HG03457 (cell line): ENCODE data around the gene PTK7.

ENCODE experiments used
- ATAC-seq: cut with Tn5 transposase; IDR thresholded peaks from one replicate; pipeline ENCODE4 v1.9.1; 2021; ENCODE audit warnings: moderate number of reproducible peaks; ENCODE audit not compliant: unreplicated experiment

Gene PTK7

GRCh38 chr6:43200541-43200940, 124.4 kb downstream of the PTK7 start:
- ATAC-seq, result no peak

- ATAC-seq, result no peak
Measured at GRCh38 chr6:43202451-43202850, 126.3 kb downstream of the PTK7 start.

DNA sequence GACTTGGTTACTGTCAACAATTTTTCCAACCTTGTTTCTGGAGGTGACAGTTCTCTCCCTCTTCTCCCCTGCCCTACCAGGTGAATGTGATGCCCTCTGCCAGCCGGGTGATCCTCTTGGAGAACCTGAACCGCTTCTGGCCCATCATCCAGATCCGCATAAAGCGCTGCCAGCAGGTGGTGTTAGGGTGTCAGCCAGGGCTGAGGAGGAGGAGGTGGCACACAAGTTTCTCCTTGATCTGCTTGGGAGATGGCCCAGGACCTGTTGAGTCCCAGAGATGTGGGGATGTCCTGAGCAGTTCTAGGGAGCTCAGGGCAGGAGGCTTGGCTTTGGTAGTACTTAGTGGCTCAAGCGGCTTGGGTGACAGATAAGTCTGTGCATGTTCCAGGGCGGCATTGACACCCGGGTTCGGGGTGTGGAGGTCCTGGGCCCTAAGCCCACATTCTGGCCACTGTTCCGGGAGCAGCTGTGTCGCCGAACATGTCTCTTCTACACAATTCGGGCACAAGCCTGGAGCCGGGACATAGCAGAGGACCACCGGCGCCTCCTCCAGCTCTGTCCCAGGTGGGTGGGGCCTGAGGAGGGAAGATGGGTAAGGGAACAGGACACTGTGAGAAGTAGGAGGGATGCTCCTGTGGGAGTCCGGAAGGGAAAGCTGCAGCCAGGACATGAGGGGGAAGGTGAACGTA, 127.1 kb downstream of the PTK7 start:
- no peak for ATAC-seq

DNA sequence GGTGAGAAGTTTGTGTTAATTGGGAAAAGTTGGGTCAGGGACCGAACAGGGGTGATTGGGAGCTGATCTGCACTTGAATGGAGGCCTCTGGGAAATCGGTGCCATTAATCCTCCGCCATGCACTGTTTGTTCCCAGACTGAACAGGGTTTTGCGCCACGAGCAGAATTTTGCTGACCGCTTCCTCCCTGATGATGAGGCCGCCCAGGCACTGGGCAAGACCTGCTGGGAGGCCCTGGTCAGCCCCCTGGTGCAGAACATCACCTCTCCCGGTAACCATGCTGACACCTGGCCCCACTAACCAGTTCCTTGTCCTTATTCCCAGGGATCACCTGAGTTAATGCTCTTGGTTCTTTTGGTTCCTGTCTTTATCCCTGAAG, 127.6 kb downstream of the PTK7 start:
- no peak for ATAC-seq

GRCh38 chr6:43204271-43205105, 128.4 kb downstream of the PTK7 start:
- ATAC-seq, result no peak

DNA sequence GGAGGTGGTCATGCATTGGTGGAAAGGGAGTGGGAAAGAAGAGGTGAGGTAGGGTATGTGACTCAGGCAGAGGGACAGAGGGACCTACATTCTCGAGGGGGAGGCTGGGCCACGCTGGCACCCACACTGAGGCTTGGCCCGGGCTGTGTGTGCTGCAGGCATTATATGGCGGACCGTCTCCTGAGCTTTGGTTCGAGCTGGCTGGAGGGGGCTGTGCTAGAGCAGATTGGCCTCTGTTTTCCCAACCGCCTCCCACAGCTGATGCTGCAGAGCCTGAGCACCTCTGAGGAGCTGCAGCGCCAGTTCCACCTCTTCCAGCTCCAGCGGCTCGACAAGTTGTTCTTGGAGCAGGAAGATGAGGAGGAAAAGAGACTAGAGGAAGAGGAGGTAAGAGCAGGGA, 129.7 kb downstream of the PTK7 start:
- no peak for ATAC-seq

DNA sequence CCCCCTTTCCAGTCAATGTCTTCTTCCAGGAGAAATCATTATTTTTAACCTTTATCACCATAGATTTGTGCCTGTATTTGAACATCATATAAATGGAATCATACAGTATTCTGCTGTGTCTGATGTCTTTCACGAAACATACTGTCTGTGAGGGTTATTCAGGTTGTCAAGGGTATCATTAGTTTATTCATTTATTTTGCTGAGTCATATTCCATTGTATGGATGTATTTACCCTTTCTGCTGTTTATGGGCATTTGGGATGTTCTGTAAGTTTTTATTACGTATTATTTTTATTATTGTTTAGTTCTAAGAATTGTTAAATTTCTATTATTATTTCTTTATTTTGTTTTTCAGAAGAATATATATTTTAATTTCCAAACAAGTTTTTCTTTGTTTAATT, 131.2 kb downstream of the PTK7 start:
- ATAC-seq, result no peak
